ENCODE data around the gene DACH2. TPM values are rescaled to one million over a fixed set of nuclear protein-coding genes. Genes with fewer than 3 reads are reported as not detected.
"Not testable (repeated sequence)": the region's sequence is repeated elsewhere in the genome, so short reads cannot be mapped to it uniquely, and the experiment has no call there.

Gene DACH2
- polyA plus RNA-seq, 1 donor from 2014 or later = 20.6 TPM

DNA sequence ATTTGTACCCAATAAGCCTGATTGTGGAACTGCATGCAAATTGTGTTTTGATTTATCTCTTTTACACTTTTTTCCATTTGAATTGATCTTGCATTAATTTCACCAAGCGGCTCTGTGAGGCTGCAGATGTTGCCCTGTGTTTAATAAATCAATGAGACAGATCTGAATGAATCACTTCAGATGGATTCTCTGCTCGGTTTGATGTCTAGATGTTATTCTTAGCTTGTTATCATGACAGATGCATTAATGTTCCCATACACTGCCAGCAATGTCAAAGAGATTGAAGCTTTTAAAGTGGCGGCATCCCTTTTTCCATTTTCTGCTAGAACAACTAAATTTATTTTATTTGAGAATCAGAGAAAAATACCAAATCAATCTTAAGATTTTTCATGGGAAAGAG lies 6.3 kb downstream of the DACH2 start:
- Histone ChIP-seq H3K27me3 (ENCODE audit: insufficient read depth, low read depth, low read length) (peaks cover 14% of the 10 kb centered on the region), H2AFZ (ENCODE audit: low read depth, low read length) (no peak overlapping the region), H4K20me1 (ENCODE audit: insufficient read depth) (no peaks in the 10 kb centered on the region), H3K36me3 (ENCODE audit: insufficient read depth, low read length) (no peaks in the 10 kb centered on the region), H3K27ac (ENCODE audit: low read length) (peak overlapping the region; percentile 37), H3K9me2 (ENCODE audit: insufficient read depth, low read length) (no peaks in the 10 kb centered on the region), H3K9me3 (ENCODE audit: low read length) (no peaks in the 10 kb centered on the region), H3K4me2 (ENCODE audit: low read length) (peak overlapping the region; percentile 39), H3K9ac (ENCODE audit: low read length) (no peak overlapping the region), H3K79me2 (replicated peaks; ENCODE audit: insufficient read depth, low read length) (no peaks in the 10 kb centered on the region), H3K4me3 (ENCODE audit: low read length) (peak overlapping the region; percentile 43), H3F3A (ENCODE audit: insufficient read depth, low read length, poor library complexity, severe bottlenecking) (no peaks in the 10 kb centered on the region)
- TF ChIP-seq POLR2AphosphoS5 (IDR thresholded peaks at IDR 0.05) (peak; percentile 87), EP300 (conservative IDR thresholded peaks at IDR 0.05; ENCODE audit: poor library complexity, severe bottlenecking) (peak; percentile 94), MXI1 (conservative IDR thresholded peaks at IDR 0.05; ENCODE audit: poor library complexity, severe bottlenecking) (no peak)

GRCh38 chrX:86171366-86171765 lies 23.1 kb downstream of the DACH2 start:
- H4K20me1 ChIP-seq (ENCODE audit: insufficient read depth) = no peaks in the 10 kb centered on the region
- TF ChIP-seq, protein P1, sequence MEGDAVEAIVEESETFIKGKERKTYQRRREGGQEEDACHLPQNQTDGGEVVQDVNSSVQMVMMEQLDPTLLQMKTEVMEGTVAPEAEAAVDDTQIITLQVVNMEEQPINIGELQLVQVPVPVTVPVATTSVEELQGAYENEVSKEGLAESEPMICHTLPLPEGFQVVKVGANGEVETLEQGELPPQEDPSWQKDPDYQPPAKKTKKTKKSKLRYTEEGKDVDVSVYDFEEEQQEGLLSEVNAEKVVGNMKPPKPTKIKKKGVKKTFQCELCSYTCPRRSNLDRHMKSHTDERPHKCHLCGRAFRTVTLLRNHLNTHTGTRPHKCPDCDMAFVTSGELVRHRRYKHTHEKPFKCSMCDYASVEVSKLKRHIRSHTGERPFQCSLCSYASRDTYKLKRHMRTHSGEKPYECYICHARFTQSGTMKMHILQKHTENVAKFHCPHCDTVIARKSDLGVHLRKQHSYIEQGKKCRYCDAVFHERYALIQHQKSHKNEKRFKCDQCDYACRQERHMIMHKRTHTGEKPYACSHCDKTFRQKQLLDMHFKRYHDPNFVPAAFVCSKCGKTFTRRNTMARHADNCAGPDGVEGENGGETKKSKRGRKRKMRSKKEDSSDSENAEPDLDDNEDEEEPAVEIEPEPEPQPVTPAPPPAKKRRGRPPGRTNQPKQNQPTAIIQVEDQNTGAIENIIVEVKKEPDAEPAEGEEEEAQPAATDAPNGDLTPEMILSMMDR (IDR thresholded peaks at IDR 0.05; ENCODE audit: poor library complexity, severe bottlenecking) = no peak
- H3K4me2 ChIP-seq (ENCODE audit: low read length) = no peak overlapping the region
- H3K27me3 ChIP-seq (ENCODE audit: insufficient read depth, low read depth, low read length) = no peaks in the 10 kb centered on the region
- no peak overlapping the region for H2AFZ ChIP-seq (ENCODE audit: low read depth, low read length)
- H3K9me2 ChIP-seq (ENCODE audit: insufficient read depth, low read length) = no peaks in the 10 kb centered on the region
- no peaks in the 10 kb centered on the region for H3K36me3 ChIP-seq (ENCODE audit: insufficient read depth, low read length)
- H3K79me2 ChIP-seq (replicated peaks; ENCODE audit: insufficient read depth, low read length) = no peaks in the 10 kb centered on the region
- H3F3A ChIP-seq (ENCODE audit: insufficient read depth, low read length, poor library complexity, severe bottlenecking) = no peaks in the 10 kb centered on the region
- no peaks in the 10 kb centered on the region for H3K9me3 ChIP-seq (ENCODE audit: low read length)
- no peak overlapping the region for H3K9ac ChIP-seq (ENCODE audit: low read length)
- no peak overlapping the region for H3K27ac ChIP-seq (ENCODE audit: low read length)
- no peak overlapping the region for H3K4me3 ChIP-seq (ENCODE audit: low read length)

DNA sequence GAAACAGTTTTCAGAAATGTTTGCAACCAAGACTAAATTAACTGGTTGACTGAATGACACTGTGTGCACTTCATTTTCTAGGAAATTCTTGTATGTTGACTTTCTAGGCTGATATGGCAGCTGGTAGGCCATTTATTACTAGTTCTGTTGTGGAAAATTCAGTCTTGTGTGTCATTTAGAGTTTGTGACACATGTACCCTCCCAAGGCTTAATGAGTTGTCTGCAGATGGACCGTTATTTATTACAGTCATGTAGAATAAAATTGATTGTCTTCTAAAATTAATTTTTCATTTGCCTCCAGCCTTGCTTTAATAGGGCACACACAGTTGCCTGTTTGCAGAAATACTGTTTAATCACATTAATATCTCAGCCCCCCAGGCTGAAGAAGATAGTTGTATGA lies 30.7 kb downstream of the DACH2 start:
- H3K79me2 ChIP-seq (replicated peaks; ENCODE audit: insufficient read depth, low read length) = no peaks in the 10 kb centered on the region
- H3K9me3 ChIP-seq (ENCODE audit: low read length) = no peaks in the 10 kb centered on the region
- H3K27me3 ChIP-seq (ENCODE audit: insufficient read depth, low read depth, low read length) = no peaks in the 10 kb centered on the region
- no peaks in the 10 kb centered on the region for H4K20me1 ChIP-seq (ENCODE audit: insufficient read depth)
- H3F3A ChIP-seq (ENCODE audit: insufficient read depth, low read length, poor library complexity, severe bottlenecking) = no peaks in the 10 kb centered on the region
- H3K4me3 ChIP-seq (ENCODE audit: low read length) = no peak overlapping the region
- H3K27ac ChIP-seq (ENCODE audit: low read length) = no peak overlapping the region
- no peak overlapping the region for H3K9ac ChIP-seq (ENCODE audit: low read length)
- H3K36me3 ChIP-seq (ENCODE audit: insufficient read depth, low read length) = no peaks in the 10 kb centered on the region
- no peaks in the 10 kb centered on the region for H3K9me2 ChIP-seq (ENCODE audit: insufficient read depth, low read length)
- H2AFZ ChIP-seq (ENCODE audit: low read depth, low read length) = no peak overlapping the region
- no peak overlapping the region for H3K4me2 ChIP-seq (ENCODE audit: low read length)
- no peak for TF ChIP-seq MXI1 (conservative IDR thresholded peaks at IDR 0.05; ENCODE audit: poor library complexity, severe bottlenecking)
- TF ChIP-seq SMC3 (conservative IDR thresholded peaks at IDR 0.05; ENCODE audit: poor library complexity) = no peak
- TF ChIP-seq EP300 (conservative IDR thresholded peaks at IDR 0.05; ENCODE audit: poor library complexity, severe bottlenecking) = no peak
- no peak for TF ChIP-seq RAD21 (conservative IDR thresholded peaks at IDR 0.05)
- no peak for TF ChIP-seq EZH2 (IDR thresholded peaks at IDR 0.05; ENCODE audit: borderline replicate concordance, insufficient read depth, low read length, poor library complexity, severe bottlenecking)
- no peak for TF ChIP-seq TAF1 (IDR thresholded peaks at IDR 0.05; ENCODE audit: low read depth)
- TF ChIP-seq POLR2AphosphoS5 (IDR thresholded peaks at IDR 0.05) = no peak
- TF ChIP-seq, protein P2, sequence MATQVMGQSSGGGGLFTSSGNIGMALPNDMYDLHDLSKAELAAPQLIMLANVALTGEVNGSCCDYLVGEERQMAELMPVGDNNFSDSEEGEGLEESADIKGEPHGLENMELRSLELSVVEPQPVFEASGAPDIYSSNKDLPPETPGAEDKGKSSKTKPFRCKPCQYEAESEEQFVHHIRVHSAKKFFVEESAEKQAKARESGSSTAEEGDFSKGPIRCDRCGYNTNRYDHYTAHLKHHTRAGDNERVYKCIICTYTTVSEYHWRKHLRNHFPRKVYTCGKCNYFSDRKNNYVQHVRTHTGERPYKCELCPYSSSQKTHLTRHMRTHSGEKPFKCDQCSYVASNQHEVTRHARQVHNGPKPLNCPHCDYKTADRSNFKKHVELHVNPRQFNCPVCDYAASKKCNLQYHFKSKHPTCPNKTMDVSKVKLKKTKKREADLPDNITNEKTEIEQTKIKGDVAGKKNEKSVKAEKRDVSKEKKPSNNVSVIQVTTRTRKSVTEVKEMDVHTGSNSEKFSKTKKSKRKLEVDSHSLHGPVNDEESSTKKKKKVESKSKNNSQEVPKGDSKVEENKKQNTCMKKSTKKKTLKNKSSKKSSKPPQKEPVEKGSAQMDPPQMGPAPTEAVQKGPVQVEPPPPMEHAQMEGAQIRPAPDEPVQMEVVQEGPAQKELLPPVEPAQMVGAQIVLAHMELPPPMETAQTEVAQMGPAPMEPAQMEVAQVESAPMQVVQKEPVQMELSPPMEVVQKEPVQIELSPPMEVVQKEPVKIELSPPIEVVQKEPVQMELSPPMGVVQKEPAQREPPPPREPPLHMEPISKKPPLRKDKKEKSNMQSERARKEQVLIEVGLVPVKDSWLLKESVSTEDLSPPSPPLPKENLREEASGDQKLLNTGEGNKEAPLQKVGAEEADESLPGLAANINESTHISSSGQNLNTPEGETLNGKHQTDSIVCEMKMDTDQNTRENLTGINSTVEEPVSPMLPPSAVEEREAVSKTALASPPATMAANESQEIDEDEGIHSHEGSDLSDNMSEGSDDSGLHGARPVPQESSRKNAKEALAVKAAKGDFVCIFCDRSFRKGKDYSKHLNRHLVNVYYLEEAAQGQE (IDR thresholded peaks at IDR 0.05; ENCODE audit: borderline replicate concordance) = no peak
- TF ChIP-seq, protein P1 (IDR thresholded peaks at IDR 0.05; ENCODE audit: poor library complexity, severe bottlenecking) = no peak

DNA sequence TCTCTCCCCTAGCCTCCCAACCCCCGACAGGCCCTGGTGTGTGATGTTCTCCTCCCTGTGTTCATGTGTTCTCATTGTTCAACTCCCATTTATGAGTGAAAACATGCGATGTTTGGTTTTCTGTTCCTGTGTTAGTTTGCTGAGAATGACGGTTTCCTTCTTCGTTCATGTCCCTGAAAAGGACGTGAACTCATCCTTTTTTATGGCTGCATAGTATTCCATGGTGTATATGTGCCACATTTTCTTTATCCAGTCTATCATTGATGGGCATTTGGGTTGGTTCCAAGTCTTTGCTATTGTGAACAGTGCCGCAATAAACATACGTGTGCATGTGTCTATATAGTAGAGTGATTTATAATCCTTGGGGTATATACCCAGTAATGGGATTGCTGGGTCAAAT lies 33.1 kb downstream of the DACH2 start:
- not testable (repeated sequence) for H2AFZ ChIP-seq (ENCODE audit: low read depth, low read length); H3F3A ChIP-seq (ENCODE audit: insufficient read depth, low read length, poor library complexity, severe bottlenecking); H3K79me2 ChIP-seq (replicated peaks; ENCODE audit: insufficient read depth, low read length); H3K36me3 ChIP-seq (ENCODE audit: insufficient read depth, low read length); H3K4me2 ChIP-seq (ENCODE audit: low read length); H3K9me2 ChIP-seq (ENCODE audit: insufficient read depth, low read length); H3K27me3 ChIP-seq (ENCODE audit: insufficient read depth, low read depth, low read length); H4K20me1 ChIP-seq (ENCODE audit: insufficient read depth); H3K9me3 ChIP-seq (ENCODE audit: low read length); H3K27ac ChIP-seq (ENCODE audit: low read length); H3K4me3 ChIP-seq (ENCODE audit: low read length); H3K9ac ChIP-seq (ENCODE audit: low read length)

All from neural cell (in vitro differentiated cells).